PC-3 (cell line): Measurements from ENCODE around the gene CUTA. TPM values are rescaled to one million over a fixed set of nuclear protein-coding genes. Genes with fewer than 3 reads are reported as not detected.

ENCODE experiments used
- ATAC-seq: fragments of 200-7000 bp; cut with Tn5 transposase; 2 replicates; pipeline ENCODE4 v1.9.1; 2020; ENCODE audit warnings: mild to moderate bottlenecking, moderate library complexity
- BruUV-seq: library from RNA; stranded (reverse); fragments of 400-500 nt; replicated peaks from 2 replicates; lab custom pipeline; 2021; lab: Mats Ljungman, UMichigan
- CTCF ChIA-PET: fragments of 300-600 bp; sonication (Branson Sonifier 250); formaldehyde crosslinking; loops from one replicate; lab custom pipeline; 2022; ENCODE audit warnings: antibody characterized with exemption; lab: Charles Lee
- POLR2A ChIA-PET: fragments of 300-600 bp; sonication (Branson Sonifier 250); formaldehyde crosslinking; loops from one replicate; lab custom pipeline; 2022; ENCODE audit warnings: antibody characterized with exemption; ENCODE audit not compliant: unreplicated experiment; lab: Charles Lee
- DNase-seq: peaks from one replicate; pipeline ENCODE4 v3.0.0-alpha.2; 2015
- H2AFZ ChIP-seq: fragments of 300-600 bp; sonication (generic); 2 replicates; pipeline ENCODE4 v1.6.0; 2016; ENCODE audit warnings: antibody characterized with exemption, low read length
- H3F3A ChIP-seq: fragments of 300-600 bp; sonication (generic); one replicate; pipeline ENCODE4 v1.6.0; 2017; ENCODE audit warnings: antibody characterized with exemption, low read length, control low read depth, mild to moderate bottlenecking; ENCODE audit not compliant: unreplicated experiment
- H3K27ac ChIP-seq: fragments of 300-600 bp; sonication (generic); 2 replicates; pipeline ENCODE4 v1.5.1; 2016; ENCODE audit warnings: mild to moderate bottlenecking, low read length
- H3K27me3 ChIP-seq: fragments of 300-600 bp; sonication (generic); 2 replicates; pipeline ENCODE4 v1.6.1; 2016; ENCODE audit warnings: low read length, mixed read lengths
- H3K36me3 ChIP-seq: fragments of 300-600 bp; sonication (generic); 2 replicates; pipeline ENCODE4 v1.6.1; 2016; ENCODE audit warnings: low read depth, mixed run types, low read length, mixed read lengths
- H3K4me1 ChIP-seq: fragments of 300-600 bp; sonication (generic); 2 replicates; pipeline ENCODE4 v1.5.1; 2016; ENCODE audit warnings: low read length; ENCODE audit not compliant: insufficient read depth
- H3K4me2 ChIP-seq: fragments of 300-600 bp; sonication (generic); 2 replicates; pipeline ENCODE4 v1.6.0; 2016; ENCODE audit warnings: low read length
- H3K4me3 ChIP-seq: fragments of 300-600 bp; sonication (generic); 2 replicates; pipeline ENCODE4 v1.5.1; 2016; ENCODE audit warnings: mild to moderate bottlenecking, low read length, mixed read lengths
- H3K79me2 ChIP-seq: fragments of 300-600 bp; sonication (generic); 2 replicates; pipeline ENCODE4 v1.6.1; 2017; ENCODE audit warnings: low read length, mixed read lengths
- H3K9ac ChIP-seq: fragments of 300-600 bp; sonication (generic); 2 replicates; pipeline ENCODE4 v1.6.0; 2016; ENCODE audit warnings: mild to moderate bottlenecking, low read length
- H3K9me2 ChIP-seq: fragments of 300-600 bp; sonication (generic); replicated peaks from 2 replicates; pipeline ENCODE4 v1.6.1; 2016; ENCODE audit warnings: mixed run types, low read length, mixed read lengths
- H3K9me3 ChIP-seq: fragments of 300-600 bp; sonication (generic); 2 replicates; pipeline ENCODE4 v1.6.1; 2016; ENCODE audit warnings: low read length, mixed read lengths
- H4K20me1 ChIP-seq: fragments of 300-600 bp; sonication (generic); 2 replicates; pipeline ENCODE4 v1.6.1; 2016; ENCODE audit warnings: low read length, mixed read lengths
- EZH2 ChIP-seq: fragments of 300-600 bp; sonication (generic); IDR thresholded peaks from one replicate; pipeline ENCODE4 v1.6.1; 2017; ENCODE audit warnings: antibody characterized with exemption, mild to moderate bottlenecking, low read length; ENCODE audit not compliant: unreplicated experiment
- EZH2phosphoT487 ChIP-seq: fragments of 300-600 bp; sonication (generic); IDR thresholded peaks from 2 replicates; pipeline ENCODE4 v1.6.1; 2018; ENCODE audit warnings: mild to moderate bottlenecking, antibody characterized with exemption, low read length, borderline replicate concordance
- intact Hi-C: fragments of 100-400 bp; cut with micrococcal nuclease; formaldehyde crosslinking; loops from 2 replicates; pipeline ENCODE4 v1.9.0; 2023
- total RNA-seq: library from RNA; depleted of rRNA; stranded (reverse); fragments of >200 nt; gene quantifications from 2 replicates; pipeline ENCODE4 v1.2.3, GENCODE V29; 2014
- TF ChIP-seq, protein P1 (sequence below): fragments of 300-600 bp; sonication (generic); conservative IDR thresholded peaks from 2 replicates; pipeline ENCODE4 v1.5.1; 2017; ENCODE audit warnings: antibody characterized with exemption, low read depth, mild to moderate bottlenecking, low read length

The CUTA gene
- total RNA-seq, 1 experiment from 2014 or later = 242 TPM

GRCh38 chr6:33423777-33424176, 5.9 kb upstream of the CUTA start:
- no peaks in the 10 kb centered on the region for H3K9me2 ChIP-seq
- H3K4me3 ChIP-seq = no peak overlapping the region
- H3K4me2 ChIP-seq = no peak overlapping the region
- BruUV-seq = no TSS peak
- ATAC-seq = no peak
- H3K4me1 ChIP-seq = peaks cover 23% of the 10 kb centered on the region
- no peaks in the 10 kb centered on the region for H4K20me1 ChIP-seq
- no peaks in the 10 kb centered on the region for H3K36me3 ChIP-seq
- CTCF ChIA-PET = no interaction called here
- intact Hi-C loops = no loop called here
- H3K27me3 ChIP-seq = no peaks in the 10 kb centered on the region
- H3K79me2 ChIP-seq = no peaks in the 10 kb centered on the region
- H3K27ac ChIP-seq = no peak overlapping the region
- no peak overlapping the region for H2AFZ ChIP-seq
- no peaks in the 10 kb centered on the region for H3F3A ChIP-seq
- POLR2A ChIA-PET = no interaction called here
- H3K9me3 ChIP-seq = no peaks in the 10 kb centered on the region
- no peak overlapping the region for H3K9ac ChIP-seq
- no peak for TF ChIP-seq EZH2
- TF ChIP-seq, protein P1, sequence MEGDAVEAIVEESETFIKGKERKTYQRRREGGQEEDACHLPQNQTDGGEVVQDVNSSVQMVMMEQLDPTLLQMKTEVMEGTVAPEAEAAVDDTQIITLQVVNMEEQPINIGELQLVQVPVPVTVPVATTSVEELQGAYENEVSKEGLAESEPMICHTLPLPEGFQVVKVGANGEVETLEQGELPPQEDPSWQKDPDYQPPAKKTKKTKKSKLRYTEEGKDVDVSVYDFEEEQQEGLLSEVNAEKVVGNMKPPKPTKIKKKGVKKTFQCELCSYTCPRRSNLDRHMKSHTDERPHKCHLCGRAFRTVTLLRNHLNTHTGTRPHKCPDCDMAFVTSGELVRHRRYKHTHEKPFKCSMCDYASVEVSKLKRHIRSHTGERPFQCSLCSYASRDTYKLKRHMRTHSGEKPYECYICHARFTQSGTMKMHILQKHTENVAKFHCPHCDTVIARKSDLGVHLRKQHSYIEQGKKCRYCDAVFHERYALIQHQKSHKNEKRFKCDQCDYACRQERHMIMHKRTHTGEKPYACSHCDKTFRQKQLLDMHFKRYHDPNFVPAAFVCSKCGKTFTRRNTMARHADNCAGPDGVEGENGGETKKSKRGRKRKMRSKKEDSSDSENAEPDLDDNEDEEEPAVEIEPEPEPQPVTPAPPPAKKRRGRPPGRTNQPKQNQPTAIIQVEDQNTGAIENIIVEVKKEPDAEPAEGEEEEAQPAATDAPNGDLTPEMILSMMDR = no peak
- no peak for DNase-seq

DNA sequence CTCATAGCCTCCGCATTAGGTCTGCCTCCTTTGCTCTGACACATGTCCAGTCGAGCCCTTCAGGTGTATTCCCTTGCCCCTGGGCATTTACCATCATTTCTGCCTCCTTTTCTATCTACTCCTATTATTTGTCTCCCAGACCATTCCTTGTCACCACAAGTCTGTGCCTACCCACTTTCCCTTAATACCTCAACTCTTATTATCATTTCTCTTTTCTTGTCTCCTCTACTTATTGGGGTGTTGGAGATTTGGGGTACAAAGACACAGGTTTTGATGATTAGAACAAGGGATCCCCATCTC, 3.4 kb upstream of the CUTA start:
- no TSS peak for BruUV-seq
- Histone ChIP-seq H4K20me1 (no peaks in the 10 kb centered on the region), H3K4me1 (peaks cover 30% of the 10 kb centered on the region), H3K9me3 (no peaks in the 10 kb centered on the region), H3K4me3 (no peak overlapping the region), H3K79me2 (peaks cover 15% of the 10 kb centered on the region), H3F3A (no peaks in the 10 kb centered on the region), H3K27me3 (no peaks in the 10 kb centered on the region), H3K27ac (no peak overlapping the region), H2AFZ (no peak overlapping the region), H3K4me2 (no peak overlapping the region), H3K36me3 (no peaks in the 10 kb centered on the region), H3K9ac (no peak overlapping the region), H3K9me2 (no peaks in the 10 kb centered on the region)
- DNase-seq (no peak), ATAC-seq (no peak)
- intact Hi-C loops = no loop called here
- POLR2A ChIA-PET = no interaction called here
- TF ChIP-seq, protein P1 = no peak
- no peak for TF ChIP-seq EZH2
- no peak for TF ChIP-seq EZH2phosphoT487
- CTCF ChIA-PET = no interaction called here

DNA sequence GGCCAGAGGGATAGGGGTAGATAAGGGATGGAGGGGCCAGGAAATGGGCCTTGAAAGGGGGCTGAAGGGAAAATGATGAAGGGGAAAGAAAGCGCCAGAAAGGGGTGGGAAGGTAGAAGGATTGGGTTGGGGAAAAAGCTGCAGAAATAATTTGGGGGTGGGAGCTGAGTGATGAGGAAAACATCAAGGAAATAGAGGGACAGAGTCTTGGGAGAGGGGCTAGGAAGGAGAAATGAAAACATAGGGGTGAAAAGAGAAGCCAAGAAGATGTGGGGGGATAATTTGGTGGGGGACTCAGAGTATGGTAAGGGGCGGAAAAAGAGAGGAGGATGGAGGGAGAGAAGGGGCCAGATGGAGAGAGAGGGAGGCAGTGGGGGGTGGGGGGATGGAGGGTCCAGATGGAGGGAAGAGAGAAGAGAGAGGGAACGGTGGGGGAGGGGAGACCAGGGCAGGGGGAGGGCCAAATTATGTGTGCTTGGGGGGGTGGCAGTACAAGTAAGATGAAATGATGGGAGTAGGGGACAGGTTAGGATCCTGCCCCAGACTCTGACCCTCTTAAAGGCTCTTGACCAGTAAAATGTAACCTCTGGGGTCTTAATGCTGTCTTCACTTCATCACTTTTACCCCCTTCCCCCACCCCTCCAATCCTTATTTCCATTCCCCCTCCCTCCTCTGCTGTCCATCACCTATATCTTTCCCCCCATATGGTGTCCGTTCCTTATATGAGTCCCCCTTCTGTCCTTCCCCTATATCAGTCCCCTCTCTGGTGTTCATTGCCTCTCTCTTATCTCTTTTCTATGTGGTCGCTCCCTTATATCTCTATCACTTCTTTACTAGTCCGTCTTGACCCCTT, 2.8 kb upstream of the CUTA start:
- intact Hi-C loops = no loop called here
- CTCF ChIA-PET = no interaction called here
- Histone ChIP-seq H3K9ac (no peak overlapping the region), H3F3A (no peaks in the 10 kb centered on the region), H3K79me2 (peaks cover 21% of the 10 kb centered on the region), H2AFZ (no peak overlapping the region), H3K9me2 (no peaks in the 10 kb centered on the region), H3K4me3 (no peak overlapping the region), H3K4me2 (no peak overlapping the region), H3K9me3 (no peaks in the 10 kb centered on the region), H3K36me3 (peaks cover 3% of the 10 kb centered on the region; the same call in 1 of the 2 replicates), H4K20me1 (no peaks in the 10 kb centered on the region), H3K4me1 (peaks cover 36% of the 10 kb centered on the region), H3K27ac (no peak overlapping the region), H3K27me3 (no peaks in the 10 kb centered on the region)
- DNase-seq (no peak), ATAC-seq (no peak)
- TF ChIP-seq, protein P1 = no peak
- no peak for TF ChIP-seq EZH2
- no peak for TF ChIP-seq EZH2phosphoT487
- no TSS peak for BruUV-seq
- POLR2A ChIA-PET = no interaction called here
